Cardiac muscle cell (in vitro differentiated cells and primary cell): ENCODE data around the gene ENOSF1. TPM values are rescaled to one million over a fixed set of nuclear protein-coding genes. Genes with fewer than 3 reads are reported as not detected.
A peak's percentile ranks its signal among the peaks of the same experiment; 100 is the strongest.

Experiments
- DNase-seq, 2 donors: peaks; one replicate each; pipeline versions ENCODE4 v3.0.0 to v3.0.0-alpha.2; 2010 to 2017; ENCODE audit warnings: low read depth in 1 of 2, low spot score in 1 of 2
- H3K27ac ChIP-seq: fragments of 200-600 bp; sonication (generic); 2 replicates; pipeline ENCODE4 v1.5.1; 2016
- H3K27me3 ChIP-seq: fragments of 200-600 bp; sonication (generic); 2 replicates; pipeline ENCODE4 v1.6.0; 2016; ENCODE audit warnings: control low read depth
- H3K36me3 ChIP-seq: fragments of 200-600 bp; sonication (generic); 2 replicates; pipeline ENCODE4 v1.5.1; 2016; ENCODE audit warnings: control low read depth
- H3K4me1 ChIP-seq: fragments of 200-600 bp; sonication (generic); 2 replicates; pipeline ENCODE4 v1.8.1; 2017; ENCODE audit warnings: low read depth, mild to moderate bottlenecking, mixed run types
- H3K4me3 ChIP-seq: fragments of 200-600 bp; sonication (generic); 2 replicates; pipeline ENCODE4 v1.5.1; 2016; ENCODE audit warnings: mild to moderate bottlenecking
- H3K9me3 ChIP-seq: fragments of 200-600 bp; sonication (generic); 2 replicates; pipeline ENCODE4 v1.5.1; 2017; ENCODE audit warnings: low read depth, mild to moderate bottlenecking, control low read depth
- CTCF ChIP-seq: IDR thresholded peaks from 2 replicates; pipeline ENCODE4 v1.5.1; 2012; ENCODE audit warnings: low read depth, mild to moderate bottlenecking, low read length
- polyA plus RNA-seq: library from polyadenylated mRNA; unstranded; fragments of >200 nt; fragmentation: Nextera tagmentation; extraction: Ambion mirVana; gene quantifications from 2 replicates; pipeline ENCODE4 v1.2.1, GENCODE V29; 2016
- total RNA-seq: library from RNA; depleted of rRNA; stranded (reverse); fragments of >200 nt; gene quantifications from 2 replicates; pipeline ENCODE4 v1.2.3, GENCODE V29; 2016

ENOSF1 gene
- total and polyA plus RNA-seq, 2 experiments from 2014 or later = 66.7 to 72.0 TPM

DNA sequence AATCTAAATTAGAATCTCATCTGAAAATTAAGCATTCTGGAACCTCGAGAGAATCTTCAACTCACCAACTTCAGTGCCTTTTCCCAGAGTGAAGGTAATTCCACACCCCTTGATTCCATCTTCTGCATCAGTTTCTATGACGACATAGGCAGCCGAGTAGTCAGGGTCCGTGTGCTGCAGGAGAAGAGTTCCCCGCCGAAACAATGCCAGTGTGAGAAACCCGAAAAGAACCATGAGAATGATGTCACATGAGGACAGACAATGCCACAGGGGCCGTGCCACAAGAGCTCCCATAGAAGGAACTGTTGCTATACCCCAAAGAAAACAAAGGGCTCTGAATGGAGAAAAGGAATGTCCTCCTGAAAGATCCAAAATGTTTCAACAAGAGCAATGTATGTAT, 6.0 kb downstream of the ENOSF1 start:
- Histone ChIP-seq H3K27ac (peak overlapping the region; percentile 39), H3K36me3 (peaks cover 4% of the 10 kb centered on the region), H3K9me3 (no peaks in the 10 kb centered on the region), H3K27me3 (no peaks in the 10 kb centered on the region), H3K4me1 (peaks cover 5% of the 10 kb centered on the region), H3K4me3 (no peak overlapping the region)
- DNase-seq = no peak
- TF ChIP-seq CTCF = no peak

DNA sequence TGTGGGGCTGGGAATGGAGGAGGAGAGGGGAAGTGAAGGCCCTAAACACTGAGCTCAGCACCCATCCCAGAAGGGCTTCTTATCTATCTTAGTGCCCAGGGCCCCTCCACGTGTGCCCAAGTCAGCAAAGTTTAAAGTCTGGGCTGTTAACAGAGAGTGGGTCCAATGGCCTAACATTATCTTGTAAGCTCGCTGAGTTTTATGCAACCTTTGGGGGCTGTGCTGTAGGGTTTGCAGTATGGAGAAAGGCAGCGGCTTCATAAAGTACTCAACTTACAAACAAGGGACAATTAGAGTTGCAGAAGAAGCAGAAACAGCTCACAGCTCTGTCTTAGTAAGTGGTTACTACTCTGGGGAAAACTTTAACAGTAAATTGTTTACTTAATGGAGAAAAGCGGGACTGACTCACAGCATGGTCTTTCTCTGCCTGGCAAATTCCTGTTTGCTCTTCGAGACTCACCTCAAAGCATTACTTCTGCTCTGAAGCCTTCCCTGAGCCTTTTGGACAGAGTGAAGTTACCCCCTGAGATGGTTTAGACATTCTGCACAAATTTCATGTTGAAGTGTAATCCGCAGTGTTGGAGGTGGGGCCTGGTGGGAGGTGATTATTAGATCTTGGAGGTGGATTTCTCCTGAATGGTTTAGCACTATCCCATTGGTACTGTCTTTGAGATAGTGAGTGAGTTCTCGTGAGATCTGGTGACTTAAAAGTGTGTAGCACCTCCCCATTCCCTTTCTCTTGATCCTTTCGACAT, 9.0 kb downstream of the ENOSF1 start:
- peak in 1 of 2 donors; percentile 33 for DNase-seq
- Histone ChIP-seq H3K4me1 (no peaks in the 10 kb centered on the region), H3K36me3 (peaks cover 4% of the 10 kb centered on the region), H3K27me3 (no peaks in the 10 kb centered on the region), H3K9me3 (no peaks in the 10 kb centered on the region), H3K27ac (peak overlapping the region; percentile 24), H3K4me3 (no peak overlapping the region)
- TF ChIP-seq CTCF = no peak

DNA sequence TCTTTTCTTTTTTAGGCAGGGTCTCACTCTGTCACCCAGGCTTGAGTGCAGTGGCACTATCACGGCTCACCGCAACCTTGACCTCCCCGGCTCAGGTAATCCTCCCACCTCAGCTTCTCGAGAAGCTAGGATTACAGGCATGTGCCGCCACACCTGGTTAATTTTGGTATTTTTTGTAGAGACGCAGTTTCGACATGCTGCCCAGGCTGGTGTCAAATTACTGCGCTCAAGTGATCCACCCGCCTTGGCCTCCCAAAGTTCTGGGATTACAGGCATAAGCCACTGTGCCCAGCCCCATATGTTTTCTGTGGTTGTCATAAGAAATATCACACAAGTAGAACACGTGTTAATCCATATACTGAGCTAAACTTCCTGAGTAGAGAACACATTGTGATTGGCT, 14.6 kb downstream of the ENOSF1 start:
- Histone ChIP-seq H3K9me3 (no peaks in the 10 kb centered on the region), H3K4me1 (no peaks in the 10 kb centered on the region), H3K4me3 (no peak overlapping the region), H3K36me3 (no peaks in the 10 kb centered on the region), H3K27ac (no peak overlapping the region), H3K27me3 (no peaks in the 10 kb centered on the region)
- no peak for TF ChIP-seq CTCF
- DNase-seq = no peak

DNA sequence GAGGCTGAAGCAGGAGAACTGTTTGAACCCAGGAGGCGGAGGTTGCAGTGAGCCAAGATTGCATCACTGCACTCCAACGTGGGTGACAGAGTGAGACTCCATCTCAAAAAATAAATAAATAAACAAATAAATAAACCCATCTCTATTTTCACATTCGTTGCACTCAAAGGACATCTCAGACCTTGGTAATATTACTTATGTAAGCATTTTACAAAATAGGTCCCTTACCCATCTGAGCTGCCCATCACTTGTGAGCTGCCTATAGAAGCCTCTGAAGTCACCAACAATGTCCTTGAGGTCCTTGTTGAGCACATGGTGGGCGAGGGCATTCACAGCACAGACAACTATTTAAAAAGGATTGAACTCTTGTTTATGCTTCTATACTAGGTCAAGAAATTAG, 15.4 kb downstream of the ENOSF1 start:
- DNase-seq = no peak
- TF ChIP-seq CTCF = no peak
- H3K4me1 ChIP-seq = no peaks in the 10 kb centered on the region
- no peak overlapping the region for H3K27ac ChIP-seq
- H3K36me3 ChIP-seq = no peaks in the 10 kb centered on the region
- no peak overlapping the region for H3K4me3 ChIP-seq
- H3K27me3 ChIP-seq = no peaks in the 10 kb centered on the region
- no peaks in the 10 kb centered on the region for H3K9me3 ChIP-seq

GRCh38 chr18:693466-694187, 18.8 kb downstream of the ENOSF1 start:
- peak in 1 of 2 donors; percentile 3 for DNase-seq
- H3K27ac ChIP-seq = no peak overlapping the region
- H3K4me3 ChIP-seq = no peak overlapping the region
- H3K9me3 ChIP-seq = no peaks in the 10 kb centered on the region
- no peaks in the 10 kb centered on the region for H3K36me3 ChIP-seq
- no peaks in the 10 kb centered on the region for H3K27me3 ChIP-seq
- no peaks in the 10 kb centered on the region for H3K4me1 ChIP-seq
- TF ChIP-seq CTCF = no peak
